ENCODE measurements around the gene LAMC1.
A peak's percentile ranks its signal among the peaks of the same experiment; 100 is the strongest.

Gene LAMC1

GRCh38 chr1:183152180-183152579 lies 129.0 kb downstream of the LAMC1 start:
- DNase-seq, result no peak

GRCh38 chr1:183155939-183156338 lies 132.7 kb downstream of the LAMC1 start:
- no peak for DNase-seq

GRCh38 chr1:183159960-183160359 lies 136.7 kb downstream of the LAMC1 start:
- DNase-seq, result no peak

GRCh38 chr1:183161391-183161790 lies 138.2 kb downstream of the LAMC1 start:
- no peak for DNase-seq

- no peak for DNase-seq
These were observed 140.1 kb downstream of the LAMC1 start for GRCh38 chr1:183163316-183163715.

GRCh38 chr1:183164340-183164739 lies 141.1 kb downstream of the LAMC1 start:
- no peak for DNase-seq

- DNase-seq, result no peak
These were observed 141.7 kb downstream of the LAMC1 start for GRCh38 chr1:183164963-183165362.

GRCh38 chr1:183165456-183165855 lies 142.2 kb downstream of the LAMC1 start:
- DNase-seq, result no peak

- DNase-seq, result no peak
These were observed 143.2 kb downstream of the LAMC1 start for GRCh38 chr1:183166454-183166853.

GRCh38 chr1:183167676-183168075 lies 144.5 kb downstream of the LAMC1 start:
- no peak for DNase-seq

GRCh38 chr1:183168308-183168707 lies 145.1 kb downstream of the LAMC1 start:
- no peak for DNase-seq

GRCh38 chr1:183173828-183174227 lies 150.6 kb downstream of the LAMC1 start:
- DNase-seq, result no peak

- no peak for DNase-seq
These were observed 152.4 kb downstream of the LAMC1 start for GRCh38 chr1:183175631-183176030.

- DNase-seq, result no peak
These were observed 155.3 kb downstream of the LAMC1 start for GRCh38 chr1:183178545-183178944.

GRCh38 chr1:183179033-183179432 lies 155.8 kb downstream of the LAMC1 start:
- no peak for DNase-seq

GRCh38 chr1:183180218-183180617 lies 157.0 kb downstream of the LAMC1 start:
- DNase-seq, result no peak

- no peak for DNase-seq
These were observed 157.4 kb downstream of the LAMC1 start for GRCh38 chr1:183180634-183181056.

GRCh38 chr1:183185941-183186490 lies 162.8 kb downstream of the LAMC1 start, which contains the start of gene LAMC2:
LAMC2 (plus strand) TSS chr1:183186264; CDS start chr1:183186353, 89 bp downstream.
- peak in 1 of 2 donors; percentile 5 for DNase-seq

GRCh38 chr1:183186841-183187240 lies 163.6 kb downstream of the LAMC1 start:
- no peak for DNase-seq

GRCh38 chr1:183188240-183188639 lies 165.0 kb downstream of the LAMC1 start:
- DNase-seq, result no peak

- no peak for DNase-seq
These were observed 168.6 kb downstream of the LAMC1 start for GRCh38 chr1:183191833-183192232.

GRCh38 chr1:183193963-183194525 lies 170.8 kb downstream of the LAMC1 start:
- DNase-seq, result no peak

GRCh38 chr1:183194527-183195141 lies 171.4 kb downstream of the LAMC1 start:
- DNase-seq, result no peak

GRCh38 chr1:183195142-183195574 lies 171.9 kb downstream of the LAMC1 start:
- no peak for DNase-seq
